CD14-positive monocyte (primary cell): Measurements from ENCODE around the gene LNX2. TPM values are rescaled to one million over a fixed set of nuclear protein-coding genes. Genes with fewer than 3 reads are reported as not detected.

Experiments used
- DNase-seq, 3 donors: peaks; one replicate each; pipeline ENCODE4 v3.0.0-alpha.2; 2011 to 2022
- H2AFZ ChIP-seq: 2 replicates; pipeline ENCODE4 v1.6.0; 2012; ENCODE audit warnings: mild to moderate bottlenecking, low read depth, low read length, inconsistent platforms; ENCODE audit not compliant: insufficient read depth, poor library complexity, severe bottlenecking
- H3K27ac ChIP-seq, 2 donors: 1 replicate in 1 of 2; 2 replicates in 1 of 2; pipeline ENCODE4 v1.5.1; 2012 to 2013; ENCODE audit warnings: low read length in 2 of 2, control low read depth in 1 of 2, inconsistent platforms in 1 of 2, low read depth in 1 of 2, mild to moderate bottlenecking in 1 of 2
- H3K27me3 ChIP-seq, 2 donors: one replicate each; pipeline versions ENCODE4 v1.6.0 to v1.6.1; 2011 to 2013; ENCODE audit warnings: low read length in 2 of 2; ENCODE audit not compliant: control insufficient read depth in 2 of 2, insufficient read depth in 2 of 2
- H3K36me3 ChIP-seq, 2 donors: replicated peaks in 1 of 2; 1 replicate in 1 of 2; 2 replicates in 1 of 2; pipeline versions ENCODE4 v1.5.1 to v1.6.1; 2012 to 2013; ENCODE audit warnings: low read length in 2 of 2, control low read depth in 1 of 2, inconsistent platforms in 1 of 2, mild to moderate bottlenecking in 1 of 2; ENCODE audit not compliant: insufficient read depth in 2 of 2, control insufficient read depth in 1 of 2
- H3K4me1 ChIP-seq, 2 donors: 1 replicate in 1 of 2; 2 replicates in 1 of 2; pipeline versions ENCODE4 v1.5.1 to v1.6.1; 2012 to 2013; ENCODE audit warnings: low read length in 2 of 2, control low read depth in 1 of 2, inconsistent platforms in 1 of 2, mild to moderate bottlenecking in 1 of 2, moderate library complexity in 1 of 2; ENCODE audit not compliant: insufficient read depth in 2 of 2, control insufficient read depth in 1 of 2
- H3K4me2 ChIP-seq: replicated peaks from 2 replicates; pipeline ENCODE3; 2012; ENCODE audit warnings: low read length, moderate library complexity, mild to moderate bottlenecking; ENCODE audit not compliant: poor library complexity, severe bottlenecking; ENCODE audit errors: extremely low read depth
- H3K4me3 ChIP-seq, 3 experiments: fragments of 200-600 bp in 1 of 3; sonication (generic) in 1 of 3; replicated peaks in 1 of 3; 1 replicate in 2 of 3; 2 replicates in 1 of 3; pipeline ENCODE4 v1.5.1; 2011 to 2013; ENCODE audit warnings: low read length in 3 of 3, mild to moderate bottlenecking in 3 of 3, control low read depth in 2 of 3, low read depth in 2 of 3, inconsistent platforms in 1 of 3, moderate library complexity in 1 of 3
- H3K79me2 ChIP-seq: 2 replicates; pipeline ENCODE4 v1.6.0; 2012; ENCODE audit warnings: mild to moderate bottlenecking, control low read depth, inconsistent platforms, low read length, moderate library complexity; ENCODE audit not compliant: insufficient read depth
- H3K9ac ChIP-seq: 2 replicates; pipeline ENCODE4 v1.6.0; 2017; ENCODE audit warnings: low read length, mild to moderate bottlenecking; ENCODE audit not compliant: insufficient read depth, poor library complexity, severe bottlenecking
- H3K9me3 ChIP-seq, 2 donors: replicated peaks in 1 of 2; 1 replicate in 1 of 2; 2 replicates in 1 of 2; pipeline versions ENCODE4 v1.5.1 to v1.6.1; 2012 to 2013; ENCODE audit warnings: low read length in 2 of 2, control low read depth in 1 of 2; ENCODE audit not compliant: control insufficient read depth in 1 of 2, insufficient read depth in 1 of 2
- H4K20me1 ChIP-seq: 2 replicates; pipeline ENCODE4 v1.6.0; 2012; ENCODE audit warnings: mild to moderate bottlenecking, low read length, control low read depth, moderate library complexity; ENCODE audit not compliant: insufficient read depth
- H3K27ac Mint-ChIP-seq, 7 donors: one replicate each; pipeline ENCODE4 v1.8.0; 2020; ENCODE audit warnings: mild to moderate bottlenecking in 7 of 7, mixed read lengths in 7 of 7, moderate library complexity in 6 of 7, inconsistent platforms in 2 of 7
- H3K27me3 Mint-ChIP-seq, 3 donors: one replicate each; pipeline ENCODE4 v1.8.0; 2021 to 2022; ENCODE audit warnings: low read depth in 3 of 3, mild to moderate bottlenecking in 3 of 3, mixed read lengths in 3 of 3, moderate library complexity in 3 of 3, inconsistent platforms in 1 of 3
- H3K36me3 Mint-ChIP-seq, 2 donors: one replicate each; pipeline ENCODE4 v1.8.0; 2020; ENCODE audit warnings: mixed read lengths in 2 of 2, inconsistent platforms in 1 of 2, mild to moderate bottlenecking in 1 of 2
- H3K4me1 Mint-ChIP-seq: one replicate; pipeline ENCODE4 v1.8.0; 2020; ENCODE audit warnings: mild to moderate bottlenecking, mixed read lengths
- H3K4me3 Mint-ChIP-seq, 2 donors: one replicate each; pipeline ENCODE4 v1.8.0; 2020; ENCODE audit warnings: mild to moderate bottlenecking in 2 of 2, mixed read lengths in 2 of 2, moderate library complexity in 1 of 2
- H3K9me3 Mint-ChIP-seq, 7 donors: one replicate each; pipeline ENCODE4 v1.8.0; 2020 to 2022; ENCODE audit warnings: mixed read lengths in 7 of 7, mild to moderate bottlenecking in 6 of 7, moderate library complexity in 6 of 7, inconsistent platforms in 2 of 7
- CTCF ChIP-seq: fragments of 200-600 bp; IDR thresholded peaks from one replicate; pipeline ENCODE4 v1.8.0; 2022; ENCODE audit warnings: antibody characterized with exemption, mild to moderate bottlenecking
- WGBS: methylation state at CpG from one replicate; pipeline ENCODE4 v1.1.5; 2013; ENCODE audit warnings: missing lambda C conversion rate; ENCODE audit not compliant: insufficient coverage; 5-methylcytosine and 5-hydroxymethylcytosine counted together
- intact Hi-C, 2 donors: fragments of 100-400 bp; cut with micrococcal nuclease; formaldehyde crosslinking; loops; one replicate each; pipeline versions ENCODE4 v1.15.0 to v1.15.1; 2023
- polyA plus RNA-seq, 3 donors: library from polyadenylated mRNA; depleted of rRNA in 1 of 3; unstranded in 2 of 3; stranded (reverse) in 1 of 3; fragments of 300-500 nt in 2 of 3; fragments of >200 nt in 1 of 3; fragmentation: Illumina TruSeq in 2 of 3; gene quantifications; 1 replicate in 2 of 3; 2 replicates in 1 of 3; pipeline ENCODE4 v1.2.3, GENCODE V29; 2012 to 2021

LNX2 gene
- polyA plus RNA-seq, 3 donors, result 0.89 to 2.3 (median 1.5) TPM

- peaks cover 0 to 7% (median 7%) of the 10 kb centered on the region in 3 donors for H3K27me3 Mint-ChIP-seq
- intact Hi-C loops, result loop anchor here (10.0 kb wide), 2 partner anchors 162 to 288 kb away; no protein-coding TSS in a partner anchor
These were observed 83.8 kb downstream of the LNX2 start for GRCh38 chr13:27536361-27537101.

GRCh38 chr13:27535546-27535945, 84.8 kb downstream of the LNX2 start:
- Histone ChIP-seq H3K9ac (no peak overlapping the region), H3K27me3 (no peaks in the 10 kb centered on the region), H3K79me2 (no peaks in the 10 kb centered on the region), H3K4me1 (peaks cover 4 to 8% of the 10 kb centered on the region in 2 donors), H3K9me3 (no peaks in the 10 kb centered on the region), H3K36me3 (no peaks in the 10 kb centered on the region), H3K4me3 (no peak overlapping the region), H3K4me2 (no peak overlapping the region), H4K20me1 (no peaks in the 10 kb centered on the region), H2AFZ (no peak overlapping the region), H3K27ac (no peak overlapping the region)
- Mint-ChIP-seq H3K36me3 (no peaks in the 10 kb centered on the region), H3K9me3 (no peaks in the 10 kb centered on the region), H3K4me1 (peaks cover 6% of the 10 kb centered on the region), H3K27me3 (peaks cover 1 to 7% (median 7%) of the 10 kb centered on the region in 3 donors), H3K27ac (no peak overlapping the region), H3K4me3 (no peak overlapping the region)
- no peak for DNase-seq
- 92% methylated on average over 4 of the region's 8 CpGs for WGBS
- intact Hi-C loops, result loop anchor here (10.0 kb wide), 2 partner anchors 161 to 289 kb away; no protein-coding TSS in a partner anchor
- TF ChIP-seq CTCF, result no peak

More at GRCh38 chr13:27536361-27537101, 83.8 kb downstream of the LNX2 start:
- H3K4me3 ChIP-seq, result no peak overlapping the region
- no peaks in the 10 kb centered on the region for H4K20me1 ChIP-seq
- no peak overlapping the region for H3K27ac ChIP-seq
- DNase-seq, result no peak
- H3K36me3 ChIP-seq, result no peaks in the 10 kb centered on the region
- peaks cover 4 to 8% of the 10 kb centered on the region in 2 donors for H3K4me1 ChIP-seq
- H2AFZ ChIP-seq, result no peak overlapping the region
- no peaks in the 10 kb centered on the region for H3K9me3 Mint-ChIP-seq
- H3K79me2 ChIP-seq, result no peaks in the 10 kb centered on the region
- H3K27ac Mint-ChIP-seq, result peak overlapping the region in 1 of 7 donors; percentile 23
- H3K9me3 ChIP-seq, result no peaks in the 10 kb centered on the region
- peaks cover 6% of the 10 kb centered on the region for H3K4me1 Mint-ChIP-seq
- H3K36me3 Mint-ChIP-seq, result peaks cover 0 to under 1% of the 10 kb centered on the region in 2 donors
- no peak for TF ChIP-seq CTCF
- no peak overlapping the region for H3K4me3 Mint-ChIP-seq
- H3K9ac ChIP-seq, result no peak overlapping the region
- no peak overlapping the region for H3K4me2 ChIP-seq
- H3K27me3 ChIP-seq, result no peaks in the 10 kb centered on the region
- 90% methylated on average over 8 of the region's 10 CpGs for WGBS
